ENCODE results near the gene TBL1XR1. TPM values are rescaled to one million over a fixed set of nuclear protein-coding genes. Genes with fewer than 3 reads are reported as not detected.

The TBL1XR1 gene
- total RNA-seq, 1 donor from 2014 or later: 372 TPM

DNA sequence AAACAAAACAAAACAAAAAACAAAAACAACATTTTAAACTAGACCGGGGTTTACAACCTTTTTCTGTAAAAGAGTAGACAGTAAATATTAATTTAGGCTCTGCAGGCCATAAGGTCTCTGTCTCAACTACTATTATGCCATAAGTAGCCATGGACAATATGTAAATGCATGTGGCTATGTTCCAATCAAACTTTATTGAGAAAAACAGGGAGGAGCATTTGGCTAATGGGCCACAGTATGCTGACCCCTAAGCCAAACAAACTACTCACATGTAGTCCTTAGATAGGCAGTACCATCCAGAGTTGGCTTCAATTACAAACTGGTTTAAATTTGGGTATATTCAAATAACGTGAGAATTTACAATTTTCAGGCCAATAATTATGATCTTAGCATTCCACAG lies 144.2 kb downstream of the TBL1XR1 start:
- H3K27ac Mint-ChIP-seq: no peak overlapping the region
- TF ChIP-seq, protein P1, sequence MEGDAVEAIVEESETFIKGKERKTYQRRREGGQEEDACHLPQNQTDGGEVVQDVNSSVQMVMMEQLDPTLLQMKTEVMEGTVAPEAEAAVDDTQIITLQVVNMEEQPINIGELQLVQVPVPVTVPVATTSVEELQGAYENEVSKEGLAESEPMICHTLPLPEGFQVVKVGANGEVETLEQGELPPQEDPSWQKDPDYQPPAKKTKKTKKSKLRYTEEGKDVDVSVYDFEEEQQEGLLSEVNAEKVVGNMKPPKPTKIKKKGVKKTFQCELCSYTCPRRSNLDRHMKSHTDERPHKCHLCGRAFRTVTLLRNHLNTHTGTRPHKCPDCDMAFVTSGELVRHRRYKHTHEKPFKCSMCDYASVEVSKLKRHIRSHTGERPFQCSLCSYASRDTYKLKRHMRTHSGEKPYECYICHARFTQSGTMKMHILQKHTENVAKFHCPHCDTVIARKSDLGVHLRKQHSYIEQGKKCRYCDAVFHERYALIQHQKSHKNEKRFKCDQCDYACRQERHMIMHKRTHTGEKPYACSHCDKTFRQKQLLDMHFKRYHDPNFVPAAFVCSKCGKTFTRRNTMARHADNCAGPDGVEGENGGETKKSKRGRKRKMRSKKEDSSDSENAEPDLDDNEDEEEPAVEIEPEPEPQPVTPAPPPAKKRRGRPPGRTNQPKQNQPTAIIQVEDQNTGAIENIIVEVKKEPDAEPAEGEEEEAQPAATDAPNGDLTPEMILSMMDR (IDR thresholded peaks at IDR 0.05): no peak

DNA sequence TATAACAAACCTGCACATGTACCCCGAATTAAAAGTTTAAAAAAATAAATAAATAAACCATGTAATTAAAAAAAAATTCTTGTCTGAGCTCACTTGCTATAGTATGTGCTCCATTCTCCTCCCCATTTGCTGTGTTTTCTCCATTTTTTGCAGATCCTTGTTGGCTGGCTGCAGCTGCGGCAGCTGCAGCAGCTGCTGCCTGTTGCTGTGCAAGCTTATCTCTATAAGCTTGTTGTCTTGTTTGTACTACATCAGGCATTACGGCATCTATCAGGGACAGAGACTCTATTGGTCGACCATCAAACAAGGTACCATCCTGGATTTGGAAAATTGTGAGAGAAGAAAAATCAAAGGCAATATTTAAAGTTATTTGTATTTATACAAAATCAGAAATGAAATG lies 145.9 kb downstream of the TBL1XR1 start:
- Mint-ChIP-seq H3K27ac (no peak overlapping the region), H3K4me3 (no peak overlapping the region), H3K9me3 (no peaks in the 10 kb centered on the region), H3K36me3 (ENCODE audit: low read depth) (peaks cover 57% of the 10 kb centered on the region), H3K4me1 (peaks cover 19% of the 10 kb centered on the region), H3K27me3 (no peaks in the 10 kb centered on the region)
- ChIA-PET POLR2A (interaction anchor here (0.5 to 3.4 kb wide), 10 partner anchors 145 to 651 kb away, joined by 3 to 29 read pairs (median 4); partner anchors contain the start of gene TBL1XR1), CTCF (interaction anchor here (0.6 to 3.4 kb wide), 17 partner anchors 19 to 1916 kb away, joined by 3 to 23 read pairs (median 4); partner anchors contain the start of gene TBL1XR1)
- no peak for ATAC-seq (ENCODE audit: low read depth)
- TF ChIP-seq, protein P1 (IDR thresholded peaks at IDR 0.05): no peak
- intact Hi-C loops (cut with micrococcal nuclease): loop anchor here (1.0 to 5.0 kb wide), 9 partner anchors 145 to 1916 kb away; no protein-coding TSS in a partner anchor
- DNase-seq: no peak

More for the DNA sequence above, 144.2 kb downstream of the TBL1XR1 start:
- CTCF ChIA-PET: interaction anchor here (3.4 kb wide), 1 partner anchor 325 kb away, joined by 13 read pairs; no protein-coding TSS in a partner anchor
- Mint-ChIP-seq H3K36me3 (ENCODE audit: low read depth) (peaks cover 43% of the 10 kb centered on the region), H3K4me1 (peaks cover 19% of the 10 kb centered on the region), H3K27me3 (no peaks in the 10 kb centered on the region), H3K9me3 (no peaks in the 10 kb centered on the region), H3K4me3 (no peak overlapping the region)
- ATAC-seq (ENCODE audit: low read depth): no peak
- no peak for DNase-seq
- intact Hi-C loops (cut with micrococcal nuclease): loop anchor here (5.0 kb wide), 5 partner anchors 181 to 1914 kb away; no protein-coding TSS in a partner anchor
- POLR2A ChIA-PET: interaction anchor here (1.6 to 3.4 kb wide), 2 partner anchors 143 to 307 kb away, joined by 11 to 29 read pairs; partner anchors contain the start of gene TBL1XR1

DNA sequence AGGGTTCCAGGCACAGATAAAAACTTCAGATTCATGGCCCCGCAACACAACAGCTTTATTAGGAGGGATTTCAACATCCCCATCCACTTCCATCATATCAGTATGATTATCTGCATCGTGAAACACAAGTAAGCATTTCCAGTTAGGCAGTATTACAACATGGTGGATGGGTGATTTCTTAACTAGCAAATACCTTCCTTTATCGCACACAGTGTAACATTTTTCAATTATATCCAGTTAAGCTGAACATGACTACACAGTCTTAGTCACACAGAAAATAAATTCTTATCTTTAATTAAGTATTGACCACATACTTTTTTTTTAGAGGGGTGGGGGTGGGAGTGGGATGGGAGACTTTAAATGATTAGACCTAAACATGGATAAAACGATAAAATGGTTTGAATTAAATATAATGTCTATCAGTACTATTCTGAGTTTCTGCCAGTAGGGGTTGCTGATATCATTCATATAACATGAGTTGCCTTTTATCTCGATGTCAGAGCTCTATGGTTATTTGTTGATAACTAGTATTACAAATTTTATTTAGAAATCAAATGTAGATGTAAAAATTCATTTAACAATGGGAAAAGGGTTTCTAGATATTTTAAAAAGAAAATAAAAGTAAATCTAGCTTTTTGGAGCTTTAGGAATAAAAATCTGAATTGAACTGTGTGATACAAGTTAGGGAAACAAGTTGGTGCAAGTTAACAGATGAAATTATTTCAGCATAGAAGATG lies 146.6 kb downstream of the TBL1XR1 start:
- H3K27ac Mint-ChIP-seq: peak overlapping the region; percentile 56
- DNase-seq (no peak), ATAC-seq (ENCODE audit: low read depth) (peak; percentile 77)
- ChIA-PET POLR2A (interaction anchor here (0.5 to 3.4 kb wide), 8 partner anchors 146 to 651 kb away, joined by 3 to 29 read pairs (median 6); partner anchors contain the start of gene TBL1XR1), CTCF (interaction anchor here (0.6 to 3.4 kb wide), 19 partner anchors 20 to 1916 kb away, joined by 3 to 23 read pairs (median 3); partner anchors contain the start of gene TBL1XR1)
- H3K4me3 Mint-ChIP-seq: no peak overlapping the region
- H3K36me3 Mint-ChIP-seq (ENCODE audit: low read depth): peaks cover 64% of the 10 kb centered on the region
- H3K27me3 Mint-ChIP-seq: no peaks in the 10 kb centered on the region
- H3K9me3 Mint-ChIP-seq: no peaks in the 10 kb centered on the region
- intact Hi-C loops (cut with micrococcal nuclease): loop anchor here (1.0 to 5.0 kb wide), 12 partner anchors 146 to 1917 kb away; no protein-coding TSS in a partner anchor
- H3K4me1 Mint-ChIP-seq: peaks cover 14% of the 10 kb centered on the region
- TF ChIP-seq, protein P1 (IDR thresholded peaks at IDR 0.05): peak; percentile 69

DNA sequence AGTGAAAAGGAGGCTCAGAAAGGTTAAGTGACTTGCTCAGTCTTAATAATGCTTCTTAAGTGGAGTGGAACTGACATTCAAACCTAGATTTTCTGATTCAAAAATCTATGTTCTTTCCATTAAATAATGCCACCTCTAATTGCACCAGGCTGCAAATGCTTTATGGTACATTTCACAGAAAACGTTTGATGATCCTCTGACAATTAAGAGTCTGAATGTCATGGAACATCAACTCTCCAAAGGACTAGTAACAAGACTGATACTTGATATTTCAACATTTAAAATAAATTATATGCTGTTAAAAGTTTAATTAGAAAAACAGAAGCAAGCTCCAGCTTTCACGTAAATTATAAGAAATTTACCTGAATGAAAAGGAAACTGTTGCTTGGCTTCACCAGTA lies 151.5 kb downstream of the TBL1XR1 start:
- ChIA-PET POLR2A (no interaction called here), CTCF (no interaction called here)
- Mint-ChIP-seq H3K36me3 (ENCODE audit: low read depth) (peaks cover 89% of the 10 kb centered on the region), H3K9me3 (peaks cover 5% of the 10 kb centered on the region), H3K27me3 (no peaks in the 10 kb centered on the region), H3K27ac (no peak overlapping the region), H3K4me3 (no peak overlapping the region), H3K4me1 (peaks cover 7% of the 10 kb centered on the region)
- TF ChIP-seq, protein P1 (IDR thresholded peaks at IDR 0.05): no peak
- intact Hi-C loops (cut with micrococcal nuclease): no loop called here
- no peak for DNase-seq
- no peak for ATAC-seq (ENCODE audit: low read depth)

DNA sequence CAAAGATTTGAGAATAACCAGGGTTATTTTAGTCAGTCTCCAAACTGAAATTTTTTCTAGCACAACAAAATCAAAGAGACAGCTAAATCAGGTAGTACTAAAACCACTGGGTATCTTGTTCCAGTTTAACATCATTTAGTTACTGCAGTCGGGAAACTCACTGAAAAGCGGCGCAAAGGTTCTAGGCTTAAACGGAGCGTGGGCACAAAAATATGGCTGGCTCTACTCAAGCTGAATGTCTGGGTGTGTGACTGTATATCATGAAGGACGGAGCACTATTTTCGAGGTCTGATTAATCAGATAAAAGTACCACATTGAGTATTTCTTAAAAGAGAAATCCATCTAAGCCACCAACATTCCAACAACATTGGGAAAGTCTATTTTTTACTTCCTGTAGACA lies 152.1 kb downstream of the TBL1XR1 start:
- ChIA-PET POLR2A (no interaction called here), CTCF (no interaction called here)
- TF ChIP-seq, protein P1 (IDR thresholded peaks at IDR 0.05): no peak
- H3K27me3 Mint-ChIP-seq: no peaks in the 10 kb centered on the region
- peaks cover 7% of the 10 kb centered on the region for H3K4me1 Mint-ChIP-seq
- peaks cover 5% of the 10 kb centered on the region for H3K9me3 Mint-ChIP-seq
- peaks cover 88% of the 10 kb centered on the region for H3K36me3 Mint-ChIP-seq (ENCODE audit: low read depth)
- H3K27ac Mint-ChIP-seq: no peak overlapping the region
- no peak for DNase-seq
- ATAC-seq (ENCODE audit: low read depth): no peak
- intact Hi-C loops (cut with micrococcal nuclease): no loop called here
- no peak overlapping the region for H3K4me3 Mint-ChIP-seq
